ENCODE results near the gene KLHL26. TPM values are rescaled to one million over a fixed set of nuclear protein-coding genes. Genes with fewer than 3 reads are reported as not detected.

Gene KLHL26
- polyA plus RNA-seq, 1 donor (not counting 4 experiments of a cell fraction or from before 2014, with no cell fraction given) = 0.68 TPM

- no peaks in the 10 kb centered on the region for H3K79me2 ChIP-seq (ENCODE audit: control insufficient read depth, insufficient read depth, low read length)
- H3K4me2 ChIP-seq (ENCODE audit: control insufficient read depth, extremely low read depth, insufficient read depth, low read depth, low read length) = no peak overlapping the region
- no peaks in the 10 kb centered on the region for H3K4me1 ChIP-seq (ENCODE audit: control insufficient read depth, extremely low read depth, insufficient read depth, low read length)
- H3K27ac ChIP-seq (ENCODE audit: control insufficient read depth, insufficient read depth, low read length) = no peak overlapping the region
- no peaks in the 10 kb centered on the region for H3K36me3 ChIP-seq (ENCODE audit: control insufficient read depth in 2 of 2, extremely low read depth in 1 of 2, insufficient read depth in 2 of 2, low read length in 2 of 2)
- TF ChIP-seq CTCF (optimal IDR thresholded peaks at IDR 0.05 in 1 of 3, IDR thresholded peaks at IDR 0.05 in 1 of 3, conservative IDR thresholded peaks at IDR 0.05 in 1 of 3; ENCODE audit: extremely low read depth in 1 of 3, insufficient read depth in 2 of 3, low read length in 3 of 3) (no peak), EZH2 (IDR thresholded peaks at IDR 0.05; ENCODE audit: low read length) (no peak)
- no peak overlapping the region for H2AFZ ChIP-seq (ENCODE audit: control insufficient read depth, low read length)
- no peaks in the 10 kb centered on the region for H4K20me1 ChIP-seq (ENCODE audit: control insufficient read depth, extremely low read depth, insufficient read depth, low read length)
- no peaks in the 10 kb centered on the region for H3K27me3 ChIP-seq (ENCODE audit: control insufficient read depth, extremely low read depth, insufficient read depth, low read length)
- no peak overlapping the region for H3K9ac ChIP-seq (ENCODE audit: control insufficient read depth, extremely low read depth, insufficient read depth, low read length)
- DNase-seq (ENCODE audit: low read depth, low spot score) (no peak), FAIRE-seq (no peak)
- H3K9me1 ChIP-seq (ENCODE audit: control insufficient read depth, extremely low read depth, insufficient read depth, low read length) = no peaks in the 10 kb centered on the region
- no peak overlapping the region for H3K4me3 ChIP-seq (ENCODE audit: control insufficient read depth in 2 of 3, extremely low read depth in 1 of 3, insufficient read depth in 2 of 3, low read depth in 1 of 3, low read length in 3 of 3)
- peaks cover 4% of the 10 kb centered on the region for H3K9me3 ChIP-seq (ENCODE audit: control insufficient read depth, low read depth, low read length)
- dilution Hi-C loops (cut with MboI; ENCODE audit: extremely low pct_ligation_motif_present, low sequenced_read_pairs) = no loop called here
Measured at GRCh38 chr19:18645035-18645511, 8.2 kb downstream of the KLHL26 start.

GRCh38 chr19:18646535-18647370 is 9.9 kb downstream of the KLHL26 start:
- H3K4me3 ChIP-seq (ENCODE audit: control insufficient read depth in 2 of 3, extremely low read depth in 1 of 3, insufficient read depth in 2 of 3, low read depth in 1 of 3, low read length in 3 of 3) = no peak overlapping the region
- dilution Hi-C loops (cut with MboI; ENCODE audit: extremely low pct_ligation_motif_present, low sequenced_read_pairs) = no loop called here
- no peak overlapping the region for H3K9ac ChIP-seq (ENCODE audit: control insufficient read depth, extremely low read depth, insufficient read depth, low read length)
- H3K79me2 ChIP-seq (ENCODE audit: control insufficient read depth, insufficient read depth, low read length) = no peaks in the 10 kb centered on the region
- H2AFZ ChIP-seq (ENCODE audit: control insufficient read depth, low read length) = no peak overlapping the region
- no peaks in the 10 kb centered on the region for H3K9me1 ChIP-seq (ENCODE audit: control insufficient read depth, extremely low read depth, insufficient read depth, low read length)
- FAIRE-seq (no peak), DNase-seq (ENCODE audit: low read depth, low spot score) (no peak)
- H3K4me1 ChIP-seq (ENCODE audit: control insufficient read depth, extremely low read depth, insufficient read depth, low read length) = peaks cover 3% of the 10 kb centered on the region
- H3K27me3 ChIP-seq (ENCODE audit: control insufficient read depth, extremely low read depth, insufficient read depth, low read length) = no peaks in the 10 kb centered on the region
- H3K27ac ChIP-seq (ENCODE audit: control insufficient read depth, insufficient read depth, low read length) = no peak overlapping the region
- H4K20me1 ChIP-seq (ENCODE audit: control insufficient read depth, extremely low read depth, insufficient read depth, low read length) = no peaks in the 10 kb centered on the region
- H3K4me2 ChIP-seq (ENCODE audit: control insufficient read depth, extremely low read depth, insufficient read depth, low read depth, low read length) = no peak overlapping the region
- TF ChIP-seq EZH2 (IDR thresholded peaks at IDR 0.05; ENCODE audit: low read length) (no peak), CTCF (optimal IDR thresholded peaks at IDR 0.05 in 1 of 3, IDR thresholded peaks at IDR 0.05 in 1 of 3, conservative IDR thresholded peaks at IDR 0.05 in 1 of 3; ENCODE audit: extremely low read depth in 1 of 3, insufficient read depth in 2 of 3, low read length in 3 of 3) (no peak)
- H3K9me3 ChIP-seq (ENCODE audit: control insufficient read depth, low read depth, low read length) = peaks cover 4% of the 10 kb centered on the region
- H3K36me3 ChIP-seq (ENCODE audit: control insufficient read depth in 2 of 2, extremely low read depth in 1 of 2, insufficient read depth in 2 of 2, low read length in 2 of 2) = no peaks in the 10 kb centered on the region
